ELR (cell line): ENCODE results near the gene PARD3B.
"Not testable (repeated sequence)": the region's sequence is repeated elsewhere in the genome, so short reads cannot be mapped to it uniquely, and the experiment has no call there.

Source experiments
- DNase-seq: peaks from one replicate; pipeline ENCODE4 v3.0.0-alpha.2; 2015; ENCODE audit warnings: low read depth

Gene PARD3B

DNA sequence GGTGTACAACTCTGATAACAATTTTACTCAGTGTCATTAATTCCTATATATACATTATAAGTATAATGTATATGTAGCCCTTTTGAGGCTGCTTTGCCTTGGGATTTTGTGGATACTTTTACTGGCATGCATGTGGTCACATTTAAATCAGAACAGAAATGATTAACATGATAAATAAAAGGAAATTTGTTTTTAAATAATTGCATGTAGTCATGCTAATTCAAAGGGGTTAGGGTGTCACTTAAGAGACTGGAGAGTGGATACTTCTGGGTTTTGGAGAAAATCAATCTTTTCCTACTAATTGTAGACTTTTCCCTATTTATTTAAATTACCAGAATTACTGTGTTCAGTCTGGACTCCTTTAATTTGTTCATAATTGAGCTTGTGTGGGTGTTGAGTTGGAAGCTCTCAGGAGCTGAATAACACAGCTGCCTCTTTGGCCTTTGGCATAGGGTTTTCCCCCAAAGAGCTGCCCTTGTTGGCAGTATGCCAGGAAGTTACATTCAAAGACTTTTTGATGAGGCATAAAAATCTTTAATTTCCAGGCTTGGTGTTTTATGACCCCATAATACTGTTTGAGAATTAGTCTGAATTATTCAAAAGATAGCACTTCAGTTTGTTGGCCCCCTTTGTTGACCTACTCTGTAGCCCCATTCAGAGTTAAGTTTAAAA is 652.3 kb downstream of the PARD3B start:
- DNase-seq, result peak; percentile 6

DNA sequence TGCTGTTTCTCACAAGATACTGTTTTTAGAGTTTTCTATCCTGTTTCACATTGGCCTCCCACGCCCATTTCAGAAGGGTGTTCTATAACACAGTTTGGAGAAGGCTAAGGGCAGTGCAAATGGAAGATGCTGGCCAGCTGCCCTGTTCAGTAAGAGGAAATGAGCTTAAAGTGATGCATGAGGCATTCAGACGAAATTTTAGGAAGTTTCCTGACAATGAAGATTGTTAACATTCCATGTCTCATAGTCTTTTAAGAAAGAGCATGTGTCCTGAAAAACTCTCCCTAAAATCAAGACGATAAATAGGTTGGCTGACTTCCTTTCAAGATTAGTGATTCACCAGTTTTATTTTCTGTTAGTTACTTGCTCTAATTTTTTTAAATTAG is 652.9 kb downstream of the PARD3B start:
- DNase-seq, result peak; percentile 53

DNA sequence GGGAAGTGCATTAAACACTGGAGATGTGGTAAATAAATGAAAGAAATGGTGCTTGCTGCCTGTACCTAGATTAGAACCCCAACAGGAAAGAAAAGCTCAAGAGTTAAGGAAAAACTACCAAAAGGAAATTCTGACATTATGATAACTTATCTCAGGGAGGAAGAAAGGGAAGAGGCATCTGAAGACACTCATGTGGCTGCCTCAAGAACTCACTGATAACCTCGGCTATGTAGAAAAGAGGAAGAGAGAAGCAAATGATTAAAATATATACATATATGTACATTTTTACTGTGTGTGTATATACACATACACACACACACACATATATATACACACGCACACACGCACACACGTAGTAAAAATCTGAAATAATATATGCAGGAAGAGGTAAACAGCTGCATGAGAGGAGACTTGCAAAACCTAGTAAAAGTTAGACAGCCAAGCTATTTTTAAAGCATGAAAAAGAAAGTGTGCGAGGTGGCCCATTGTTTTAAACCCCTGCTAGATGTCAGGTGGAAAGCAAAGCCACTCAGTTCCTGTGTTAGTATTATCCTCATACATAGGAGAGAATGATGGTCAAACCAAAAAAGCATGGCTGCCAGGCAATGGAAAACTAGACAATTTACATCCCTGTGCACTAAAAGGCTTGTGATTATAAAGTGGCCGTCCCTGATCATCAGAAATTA is 654.0 kb downstream of the PARD3B start:
- DNase-seq, result no peak

DNA sequence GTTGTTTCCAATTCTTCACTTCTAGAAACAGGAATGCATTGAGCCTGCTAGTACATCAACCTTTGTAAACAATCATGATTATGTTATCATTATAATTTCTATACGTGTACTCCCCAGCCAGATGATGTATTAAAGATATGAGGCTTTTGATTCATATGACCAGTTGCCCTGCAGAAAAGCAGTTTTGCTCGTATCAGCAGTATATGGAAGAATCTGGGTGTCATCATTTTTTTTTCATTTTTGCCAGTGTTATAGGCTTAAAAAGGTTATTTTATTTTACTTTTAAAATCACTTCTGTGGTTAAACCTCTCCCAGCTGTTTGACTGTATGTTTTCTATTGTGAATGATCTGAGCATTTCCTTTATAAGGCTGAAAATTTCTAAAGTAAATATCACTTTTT is 665.2 kb downstream of the PARD3B start:
- no peak for DNase-seq

DNA sequence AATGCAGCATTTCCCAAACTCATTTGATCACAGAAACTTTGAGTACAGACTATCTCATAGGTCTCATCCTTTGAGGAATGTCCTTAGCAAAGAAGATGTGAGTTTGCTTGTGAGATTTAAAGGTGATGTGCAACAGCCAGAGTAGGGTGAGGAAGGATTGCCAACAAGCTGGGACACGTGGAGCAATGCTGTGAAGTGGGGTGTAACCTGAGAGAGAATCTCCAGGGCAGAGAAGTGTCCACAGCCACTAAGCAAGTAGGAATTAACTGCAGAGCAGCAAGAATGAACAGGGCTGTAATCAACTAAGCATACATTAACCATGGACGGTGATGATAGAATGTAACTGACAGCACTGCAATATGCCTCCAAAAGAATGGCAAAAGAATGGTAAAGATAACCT is 667.1 kb downstream of the PARD3B start:
- DNase-seq, result no peak

DNA sequence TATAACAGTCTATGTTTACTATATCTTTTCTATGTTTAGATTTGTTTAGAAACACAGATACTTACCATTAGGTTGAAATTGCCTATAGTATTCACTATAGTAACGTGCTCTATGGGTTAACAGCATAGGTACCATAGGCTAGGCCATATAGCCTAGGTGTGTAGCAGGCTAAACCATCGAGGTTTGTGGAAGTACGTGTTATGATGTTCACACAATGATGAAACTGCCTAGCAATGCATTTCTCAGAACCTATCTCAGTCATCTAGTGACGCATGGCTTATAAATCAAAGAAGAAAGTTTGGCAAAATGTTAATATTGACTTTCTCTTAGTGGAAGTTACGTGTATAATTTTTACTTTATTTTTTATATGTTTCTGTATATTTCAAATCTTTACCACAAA is 670.8 kb downstream of the PARD3B start:
- DNase-seq, result no peak

DNA sequence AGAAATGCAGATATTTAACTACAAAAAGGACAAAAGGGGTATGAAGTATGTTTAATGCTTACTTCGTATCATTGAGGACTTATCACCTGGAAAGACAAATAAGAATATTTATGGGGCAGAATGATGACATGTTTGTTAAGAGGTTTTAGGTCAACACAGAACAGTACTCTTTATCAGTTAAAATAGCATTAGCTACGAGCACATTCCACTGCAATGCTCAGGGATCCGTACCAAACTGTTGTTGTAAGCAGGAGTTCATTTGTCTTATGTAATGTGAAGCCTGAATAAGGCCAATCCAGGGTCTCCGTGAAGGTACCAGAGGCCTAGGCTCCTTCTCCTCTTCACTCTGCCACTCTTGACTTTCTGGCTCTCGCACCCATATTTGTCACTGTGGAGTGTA is 671.3 kb downstream of the PARD3B start:
- no peak for DNase-seq

DNA sequence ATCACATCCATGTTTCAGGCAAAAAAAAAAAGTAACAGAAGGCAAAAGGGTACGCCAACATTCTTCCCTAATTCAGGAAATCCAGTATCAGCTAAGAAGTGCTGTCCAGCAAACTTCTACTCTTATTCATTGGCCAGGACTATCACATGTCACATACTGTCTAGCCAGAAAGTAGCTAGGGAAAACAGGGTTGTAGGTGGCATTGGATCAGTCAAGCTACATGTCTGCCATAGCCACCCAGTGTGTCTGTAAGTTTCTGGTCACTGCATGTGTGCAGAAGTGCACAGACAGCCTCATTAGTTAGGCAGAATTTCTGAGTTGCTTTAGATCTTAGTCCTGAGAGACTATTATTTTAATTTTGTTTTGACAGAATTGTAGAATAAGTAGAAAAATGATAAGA is 671.7 kb downstream of the PARD3B start:
- no peak for DNase-seq

DNA sequence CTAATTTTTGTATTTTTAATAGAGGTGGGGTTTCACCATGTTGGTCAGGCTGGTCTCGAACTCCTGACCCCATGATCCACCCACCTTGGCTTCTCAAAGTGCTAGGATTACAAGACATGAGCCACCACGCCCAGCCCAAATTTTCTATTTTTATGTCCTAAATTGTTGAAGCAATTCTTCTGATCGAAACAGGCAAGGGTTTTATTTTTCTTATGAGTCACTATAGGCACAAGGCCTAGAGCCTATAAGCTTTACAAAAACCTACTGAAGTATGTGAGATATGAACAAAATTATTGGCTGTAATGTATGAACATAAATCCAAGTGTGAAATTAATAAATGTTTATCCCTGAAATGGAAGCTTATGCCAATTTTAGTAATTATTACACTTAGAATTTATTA is 672.8 kb downstream of the PARD3B start:
- DNase-seq, result no peak

DNA sequence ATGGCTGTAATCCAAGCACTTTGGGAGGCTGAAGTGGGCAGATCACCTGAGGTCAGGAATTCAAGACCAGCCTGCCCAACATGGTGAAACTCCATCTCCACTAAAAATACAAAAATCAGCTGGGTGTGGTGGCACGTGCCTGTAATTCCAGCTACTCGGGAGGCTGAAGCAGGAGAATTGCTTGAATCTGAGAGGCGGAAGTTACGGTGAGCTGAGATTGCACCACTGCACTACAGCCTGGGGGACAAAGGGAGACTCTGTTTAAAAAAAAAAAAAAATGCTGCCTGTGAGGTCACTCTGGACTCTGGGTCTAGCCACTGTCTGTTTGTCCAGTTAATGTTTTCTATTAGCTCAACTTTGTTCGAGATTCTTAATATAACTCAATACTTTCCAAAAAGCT is 673.5 kb downstream of the PARD3B start:
- DNase-seq, result not testable (repeated sequence)

DNA sequence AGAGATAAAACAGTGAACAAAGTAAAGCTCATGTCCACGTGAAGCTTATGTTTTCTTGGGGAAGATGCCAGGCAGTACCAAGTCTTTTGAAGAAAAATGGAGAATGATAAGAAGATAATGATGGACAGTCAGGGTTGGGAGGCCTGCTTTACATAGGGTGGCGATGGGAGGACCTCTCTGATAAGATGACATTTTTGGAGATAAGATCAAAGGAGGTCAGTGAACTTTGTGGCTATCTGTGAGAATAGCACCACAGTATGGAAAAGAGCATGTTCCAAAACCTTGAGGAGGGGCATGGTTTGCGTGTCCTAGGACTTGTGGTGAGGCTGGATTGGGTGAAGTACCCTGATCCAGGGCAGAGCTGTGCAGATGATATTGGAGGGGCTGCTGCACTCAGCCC is 675.3 kb downstream of the PARD3B start:
- DNase-seq, result no peak

DNA sequence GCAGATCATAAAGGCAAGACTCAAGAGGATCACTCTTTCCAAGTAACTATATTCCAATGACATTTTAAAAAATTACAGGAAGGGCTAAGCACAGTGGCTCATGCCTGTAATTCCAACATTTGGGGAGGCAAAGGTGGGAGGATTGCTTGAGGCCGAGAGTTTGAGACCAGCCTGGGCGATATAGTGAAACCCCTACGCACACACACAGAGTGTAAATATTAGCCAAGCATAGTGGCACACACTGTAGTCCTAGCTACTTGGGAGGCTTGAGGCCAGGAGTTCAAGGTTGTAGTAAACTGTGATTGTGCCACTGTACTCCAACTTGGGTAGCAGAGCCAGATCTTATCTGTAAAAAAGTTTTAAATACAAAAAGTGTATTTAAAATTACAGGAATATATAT is 686.8 kb downstream of the PARD3B start:
- no peak for DNase-seq

DNA sequence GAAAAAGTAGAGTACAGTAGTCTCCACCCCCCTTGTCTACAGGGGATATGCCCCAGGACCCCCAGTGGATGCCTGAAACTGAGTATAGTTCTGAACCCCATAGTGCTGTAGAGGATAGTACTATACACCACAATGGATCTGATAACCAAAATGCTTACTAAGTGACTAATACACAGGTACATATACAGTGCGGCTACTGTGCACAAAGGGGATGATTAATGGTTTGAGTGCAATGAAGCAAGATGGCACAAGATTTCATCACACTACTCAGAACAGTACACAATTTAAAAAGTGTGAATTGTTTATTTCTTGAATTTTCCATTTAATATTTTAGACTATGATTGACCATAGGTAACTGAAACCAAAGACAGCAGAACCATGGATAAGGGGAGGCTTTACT is 690.2 kb downstream of the PARD3B start:
- DNase-seq, result no peak

DNA sequence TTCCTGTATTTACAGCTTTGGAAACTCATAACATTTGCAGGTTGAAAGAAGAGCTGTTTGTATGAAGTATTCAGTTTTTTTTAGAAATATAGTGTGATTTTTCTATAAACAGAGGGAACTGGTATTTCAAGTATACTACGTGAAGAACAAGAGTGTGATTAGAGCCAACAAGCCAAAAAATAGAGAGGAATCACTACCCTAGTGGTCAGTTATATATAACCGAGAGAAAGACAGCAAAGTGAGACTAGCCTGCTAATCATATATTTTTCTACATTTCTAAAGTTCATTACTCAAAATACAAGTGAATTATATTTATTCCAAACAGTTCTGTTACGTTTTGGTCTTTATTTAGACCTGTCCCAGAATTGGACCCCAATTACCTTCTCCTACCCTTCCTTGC is 692.2 kb downstream of the PARD3B start:
- peak; percentile 2 for DNase-seq

DNA sequence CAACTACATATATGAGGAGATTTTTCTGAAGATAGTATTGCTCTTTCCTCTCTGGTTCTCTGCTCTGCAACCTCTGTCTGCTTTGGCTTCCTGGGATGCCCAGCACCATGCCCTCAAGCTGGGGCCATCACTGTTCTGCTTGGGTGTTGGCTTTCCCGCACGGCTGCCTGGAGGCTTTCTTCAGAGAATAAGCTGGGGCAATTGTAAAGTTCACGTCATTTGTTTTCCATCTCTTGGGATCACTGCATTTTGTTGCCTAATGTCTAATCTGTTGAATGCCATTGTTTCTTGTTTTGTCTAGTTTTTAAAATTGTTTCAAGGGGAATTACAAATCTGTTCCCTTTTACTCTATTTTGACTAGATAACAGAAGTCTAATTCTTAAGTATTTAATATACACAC is 699.7 kb downstream of the PARD3B start:
- no peak for DNase-seq

DNA sequence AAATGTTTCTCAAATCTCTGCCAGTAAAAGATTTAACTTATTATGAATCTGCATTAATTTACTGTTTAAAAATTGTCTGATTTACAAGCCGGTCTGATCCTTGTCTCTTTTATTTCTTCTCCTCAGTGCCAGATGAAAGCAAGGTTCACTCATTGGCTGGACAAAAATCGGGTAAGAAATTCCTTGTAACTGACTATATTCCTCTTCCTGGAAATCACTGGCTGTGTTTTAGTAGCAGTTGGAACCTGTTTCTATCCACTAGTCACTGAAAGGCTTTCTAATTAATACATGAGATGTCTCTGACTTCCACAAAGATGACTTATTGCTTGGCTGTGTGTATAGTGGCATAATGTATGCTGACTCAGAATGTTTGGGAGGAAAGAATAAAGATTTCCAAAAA is 700.4 kb downstream of the PARD3B start:
- DNase-seq, result no peak

DNA sequence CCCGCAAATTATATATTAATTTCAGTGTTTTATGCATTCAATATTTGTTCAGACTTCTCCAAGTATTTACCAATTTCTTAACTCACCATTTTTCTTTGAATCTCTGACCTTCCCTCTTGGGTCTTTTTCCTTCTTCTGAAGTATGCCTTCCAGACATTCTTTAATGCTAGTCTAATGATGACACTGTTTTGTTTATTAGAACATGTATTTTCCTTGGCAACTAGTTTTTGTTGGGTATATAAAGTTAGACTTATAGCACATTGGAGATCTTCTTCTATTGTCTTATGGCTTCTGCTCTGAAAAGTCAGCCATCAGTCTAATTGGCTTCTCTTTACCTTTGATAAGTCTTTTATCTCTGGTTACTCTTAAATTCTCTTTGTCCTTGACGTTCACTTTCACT is 713.8 kb downstream of the PARD3B start:
- no peak for DNase-seq

DNA sequence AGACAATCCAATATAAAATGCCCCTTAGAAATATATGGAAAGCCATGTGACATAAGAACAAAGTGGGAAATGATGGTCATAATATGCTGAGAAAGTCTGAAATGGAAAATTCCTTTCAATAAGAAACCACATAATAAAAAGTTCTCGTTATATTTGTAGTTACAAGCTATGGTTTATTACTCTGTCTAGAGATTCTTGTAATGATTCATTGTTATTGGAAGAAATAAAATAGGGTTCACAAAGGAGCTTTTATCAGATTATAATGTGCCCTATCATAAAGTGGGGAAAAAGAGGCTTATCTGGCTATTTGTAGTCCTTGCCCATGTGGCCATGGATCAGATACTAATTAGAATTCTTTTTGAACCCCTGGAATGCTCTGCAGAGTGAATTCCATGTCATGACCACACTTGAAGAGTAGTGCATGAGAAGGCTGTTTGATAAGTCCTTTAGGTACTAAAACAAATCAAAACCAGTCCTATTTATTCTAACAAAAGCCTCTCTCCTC is 716.3 kb downstream of the PARD3B start:
- no peak for DNase-seq

DNA sequence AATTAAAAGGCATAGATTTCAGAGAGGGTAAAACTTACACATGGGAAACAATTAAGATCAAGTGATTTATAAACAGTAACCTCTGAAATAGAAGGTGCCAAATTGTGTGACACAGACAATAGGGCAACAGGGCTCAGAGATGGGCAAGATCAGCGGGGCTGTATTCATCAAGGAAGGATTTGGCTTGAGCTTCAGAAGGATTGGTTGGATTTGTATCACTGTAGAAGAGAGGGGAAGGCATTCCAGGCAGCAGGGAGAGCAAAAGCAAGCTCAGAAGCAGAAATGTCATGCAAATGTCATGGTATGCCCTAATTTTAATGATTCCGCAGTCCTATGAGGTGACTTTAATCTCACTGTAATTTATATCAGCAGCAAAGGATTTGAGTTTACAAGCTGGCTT is 722.0 kb downstream of the PARD3B start:
- no peak for DNase-seq

DNA sequence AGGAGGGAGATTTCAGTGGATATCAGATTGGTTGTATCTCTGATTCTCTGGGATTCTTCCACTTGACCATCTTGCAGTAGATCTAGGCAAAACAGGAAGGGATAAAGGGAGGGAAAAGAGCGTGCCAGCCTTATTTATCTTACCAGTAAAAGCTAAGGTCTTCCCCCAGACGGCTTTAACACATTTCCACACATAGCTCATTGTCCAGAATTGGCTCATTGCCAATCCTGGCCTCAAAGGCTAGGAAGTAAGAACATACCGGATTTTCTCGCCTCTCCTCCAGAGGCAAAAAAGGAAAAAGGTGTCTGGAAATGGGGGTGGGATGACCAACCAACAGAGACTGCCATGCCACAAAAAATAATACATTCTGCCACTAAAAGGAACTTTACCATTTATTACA is 725.4 kb downstream of the PARD3B start:
- no peak for DNase-seq

DNA sequence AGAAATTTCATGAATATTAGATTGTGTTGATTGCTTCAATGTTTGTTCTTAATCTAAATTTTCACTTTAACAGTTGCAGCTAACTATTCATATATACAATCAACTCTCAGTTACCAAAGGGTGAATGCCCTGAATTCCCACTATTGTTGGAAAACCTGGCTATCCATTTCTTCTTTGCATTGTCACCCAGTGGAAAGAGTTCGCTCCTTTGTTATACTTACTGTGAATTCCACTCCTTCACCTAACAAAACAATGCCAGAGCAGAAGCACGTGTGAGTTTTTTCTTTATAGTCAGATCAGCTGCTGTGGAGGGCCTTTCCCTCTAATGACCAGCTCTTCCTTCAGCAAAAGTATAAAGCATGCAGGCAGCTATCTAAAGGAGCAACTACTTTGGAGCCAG is 727.9 kb downstream of the PARD3B start:
- no peak for DNase-seq

DNA sequence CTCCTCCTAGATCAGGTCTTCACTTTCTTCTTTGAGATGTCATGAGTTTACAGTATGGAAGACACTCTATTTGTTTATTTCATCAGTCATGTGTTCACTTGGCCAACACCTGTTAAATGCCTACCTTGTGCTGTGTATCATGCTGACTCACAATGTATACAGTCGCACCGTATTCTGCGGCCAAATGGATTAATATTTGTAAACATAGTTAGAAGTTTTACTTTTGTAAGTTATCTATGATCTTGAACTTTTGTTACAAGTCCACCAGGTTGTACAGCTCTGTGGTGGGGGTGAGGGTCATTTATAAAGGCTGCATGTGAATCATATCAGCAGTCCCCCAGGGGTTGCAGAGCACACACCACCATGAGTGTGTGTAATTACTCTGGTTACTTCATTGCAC is 728.4 kb downstream of the PARD3B start:
- no peak for DNase-seq

DNA sequence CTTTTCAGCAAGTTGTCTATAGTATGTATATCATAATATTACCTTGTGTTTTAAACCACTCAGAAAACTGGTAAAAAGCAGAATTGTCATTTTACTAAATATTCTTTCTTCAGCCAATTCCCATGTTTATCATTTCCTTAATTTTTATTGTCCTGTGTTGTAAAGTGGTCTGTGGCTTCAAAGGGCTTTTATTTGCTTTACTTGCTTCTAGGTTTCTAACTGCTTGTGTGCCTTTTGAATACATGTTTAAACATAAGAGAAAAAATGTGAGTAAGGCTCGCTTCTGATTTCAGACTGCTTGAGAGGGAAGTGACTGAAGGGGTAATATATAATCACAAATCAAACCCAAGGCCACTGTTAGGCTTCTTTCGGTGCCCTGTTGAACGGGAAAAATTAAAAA is 729.5 kb downstream of the PARD3B start:
- DNase-seq, result no peak
